Left ventricle myocardium inferior (tissue), 1 donor: ENCODE results near the gene MEI1. TPM values are rescaled to one million over a fixed set of nuclear protein-coding genes. Genes with fewer than 3 reads are reported as not detected.

Experiments used
- DNase-seq: peaks from one replicate; pipeline ENCODE4 v3.0.0-alpha.2; 2020
- H3K27ac ChIP-seq: fragments of 200-600 bp; replicated peaks from 2 replicates; pipeline ENCODE4 v1.8.0; 2021
- H3K27me3 ChIP-seq: fragments of 200-600 bp; 2 replicates; pipeline ENCODE4 v1.8.0; 2021; ENCODE audit warnings: low read depth
- H3K36me3 ChIP-seq: fragments of 200-600 bp; 2 replicates; pipeline ENCODE4 v1.8.0; 2021
- H3K4me1 ChIP-seq: fragments of 200-600 bp; 2 replicates; pipeline ENCODE4 v1.8.0; 2021
- H3K4me3 ChIP-seq: fragments of 200-600 bp; 2 replicates; pipeline ENCODE4 v1.8.0; 2021; ENCODE audit warnings: mild to moderate bottlenecking, moderate library complexity
- H3K9me3 ChIP-seq: fragments of 200-600 bp; replicated peaks from 2 replicates; pipeline ENCODE4 v1.8.0; 2021
- CTCF ChIP-seq: fragments of 200-600 bp; IDR thresholded peaks from 2 replicates; pipeline ENCODE4 v1.8.0; 2021; ENCODE audit warnings: antibody characterized with exemption, mild to moderate bottlenecking, borderline replicate concordance
- intact Hi-C: fragments of 100-400 bp; cut with micrococcal nuclease; formaldehyde crosslinking; loops from one replicate; pipeline ENCODE4 v1.11.0; 2022
- total RNA-seq: library from RNA; stranded (reverse); fragmentation: NEBNext Ultra II Directional; extraction: Animal tissue kit (Norgen Biotek cat#: 25700); gene quantifications from one replicate; pipeline ENCODE4 v1.2.1, GENCODE V29; 2021
- donor health status: DM: no; HTN: yes; CAD: no; lungs with severe emphysema.

The MEI1 gene
- total RNA-seq, 1 donor from 2014 or later: 0.74 TPM

GRCh38 chr22:41812805-41813545 lies 113.7 kb downstream of the MEI1 start:
- no peak for DNase-seq
- no peak overlapping the region for H3K4me3 ChIP-seq
- no peaks in the 10 kb centered on the region for H3K4me1 ChIP-seq
- H3K27ac ChIP-seq: no peak overlapping the region
- TF ChIP-seq CTCF: no peak
- H3K27me3 ChIP-seq: no peaks in the 10 kb centered on the region
- H3K36me3 ChIP-seq: peaks cover 33% of the 10 kb centered on the region
- intact Hi-C loops: no loop called here
- no peaks in the 10 kb centered on the region for H3K9me3 ChIP-seq

DNA sequence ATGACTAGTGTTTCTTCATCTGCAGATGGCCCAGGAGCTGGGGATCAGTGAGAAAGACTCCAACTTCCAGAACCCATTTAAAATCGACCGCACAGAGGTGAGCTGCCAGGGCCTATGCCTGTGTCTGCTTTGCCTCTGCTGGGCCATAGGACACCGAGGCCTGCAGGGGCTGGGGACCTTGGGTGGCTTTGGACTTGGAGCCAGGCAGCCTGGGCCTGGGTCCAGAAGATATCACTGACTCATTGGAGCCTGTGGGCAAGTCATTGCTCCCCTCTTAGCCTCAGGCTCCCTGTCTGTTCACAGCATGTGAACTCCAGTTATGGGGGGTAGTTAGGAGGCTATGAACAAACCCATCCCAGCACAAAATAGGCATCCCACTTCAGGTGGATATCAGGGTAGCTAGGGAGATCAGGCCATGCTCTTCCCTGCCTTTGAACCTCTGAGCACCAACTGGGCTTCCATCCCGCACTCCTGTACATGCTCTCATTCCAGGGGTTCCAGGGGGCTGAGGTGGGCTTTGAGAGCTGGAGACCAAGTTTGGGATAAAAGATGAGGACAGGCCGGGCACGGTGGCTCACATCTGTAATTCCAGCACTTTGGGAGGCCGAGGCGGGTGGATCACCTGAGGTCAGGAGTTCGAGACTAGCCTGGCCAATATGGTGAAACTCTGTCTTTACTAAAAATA lies 114.6 kb downstream of the MEI1 start:
- H3K27ac ChIP-seq: no peak overlapping the region
- H3K9me3 ChIP-seq: no peaks in the 10 kb centered on the region
- peaks cover 33% of the 10 kb centered on the region for H3K36me3 ChIP-seq
- no peaks in the 10 kb centered on the region for H3K4me1 ChIP-seq
- no peaks in the 10 kb centered on the region for H3K27me3 ChIP-seq
- TF ChIP-seq CTCF: no peak
- no peak overlapping the region for H3K4me3 ChIP-seq
- no peak for DNase-seq
- intact Hi-C loops: no loop called here

- Histone ChIP-seq H3K9me3 (no peaks in the 10 kb centered on the region), H3K4me1 (no peaks in the 10 kb centered on the region), H3K36me3 (peaks cover 27% of the 10 kb centered on the region), H3K27ac (no peak overlapping the region), H3K4me3 (no peak overlapping the region), H3K27me3 (no peaks in the 10 kb centered on the region)
- no peak for DNase-seq
- intact Hi-C loops: no loop called here
- TF ChIP-seq CTCF: no peak
Measured at GRCh38 chr22:41815716-41816115, 116.4 kb downstream of the MEI1 start.

- Histone ChIP-seq H3K4me1 (no peaks in the 10 kb centered on the region), H3K36me3 (peaks cover 26% of the 10 kb centered on the region)
Measured at GRCh38 chr22:41816241-41816640, 116.9 kb downstream of the MEI1 start.

GRCh38 chr22:41816871-41817270 lies 117.6 kb downstream of the MEI1 start:
- Histone ChIP-seq H3K27ac (no peak overlapping the region), H3K36me3 (peaks cover 20% of the 10 kb centered on the region), H3K4me1 (no peaks in the 10 kb centered on the region), H3K4me3 (no peak overlapping the region), H3K9me3 (no peaks in the 10 kb centered on the region), H3K27me3 (no peaks in the 10 kb centered on the region)
- no peak for TF ChIP-seq CTCF
- DNase-seq: no peak
- intact Hi-C loops: no loop called here

More at GRCh38 chr22:41816241-41816640, 116.9 kb downstream of the MEI1 start:
- no peak for DNase-seq
- Histone ChIP-seq H3K4me3 (no peak overlapping the region), H3K27me3 (no peaks in the 10 kb centered on the region), H3K9me3 (no peaks in the 10 kb centered on the region), H3K27ac (no peak overlapping the region)
- no peak for TF ChIP-seq CTCF
- intact Hi-C loops: no loop called here
